BLaER1 treated with 17β-estradiol and CSF1 and Interleukin-3, amounts not matched to agents 10 nM and 100 nM (cell line): Measurements from ENCODE around the gene MUTYH.

Experiments used
- H3K27ac ChIP-seq, 11 experiments: shearing (Covaris generic); formaldehyde crosslinking; 2 replicates each; pipeline ENCODE4 v1.8.1; 2022
- H3K27me3 ChIP-seq, 11 experiments: shearing (Covaris generic); formaldehyde crosslinking; 2 replicates each; pipeline ENCODE4 v1.8.1; 2022
- H3K36me3 ChIP-seq, 11 experiments: shearing (Covaris generic); formaldehyde crosslinking; 2 replicates each; pipeline ENCODE4 v1.8.1; 2022
- H3K4me1 ChIP-seq, 10 experiments: shearing (Covaris generic); formaldehyde crosslinking; 2 replicates each; pipeline ENCODE4 v1.8.1; 2022
- H3K4me2 ChIP-seq, 11 experiments: shearing (Covaris generic); formaldehyde crosslinking; 2 replicates each; pipeline ENCODE4 v1.8.1; 2022
- H3K4me3 ChIP-seq, 10 experiments: shearing (Covaris generic); formaldehyde crosslinking; 2 replicates each; pipeline ENCODE4 v1.8.1; 2022
- H3K9ac ChIP-seq, 11 experiments: shearing (Covaris generic); formaldehyde crosslinking; 2 replicates each; pipeline ENCODE4 v1.8.1; 2022
- H3K9me3 ChIP-seq, 11 experiments: shearing (Covaris generic); formaldehyde crosslinking; replicated peaks in 1 of 11; 2 replicates each; pipeline ENCODE4 v1.8.1; 2022
- H4K20me1 ChIP-seq, 11 experiments: shearing (Covaris generic); formaldehyde crosslinking; 2 replicates each; pipeline ENCODE4 v1.8.1; 2022
- Cebpa-rat ChIP-seq, 11 experiments: shearing (Covaris generic); IDR thresholded peaks; 2 replicates each; pipeline ENCODE4 v1.8.1; 2022

Gene MUTYH

GRCh38 chr1:45282351-45282750 lies 57.9 kb downstream of the MUTYH start:
- no peak overlapping the region for H3K4me3 ChIP-seq
- TF ChIP-seq Cebpa-rat (IDR thresholded peaks at IDR 0.05): no peak
- no peak overlapping the region for H3K9ac ChIP-seq
- H3K4me2 ChIP-seq: peak overlapping the region in 8 of 11 experiments; percentile 8 to 51 (median 28); a peak in 15 of 22 replicates
- peak overlapping the region in 5 of 11 experiments; percentile 25 to 60 (median 50); a peak in 9 of 22 replicates for H3K27ac ChIP-seq
- peaks cover 0 to 19% (median 9%) of the 10 kb centered on the region in 10 experiments; a peak in 15 of 20 replicates for H3K4me1 ChIP-seq
- no peaks in the 10 kb centered on the region for H3K27me3 ChIP-seq
- no peaks in the 10 kb centered on the region for H4K20me1 ChIP-seq
- H3K36me3 ChIP-seq: no peaks in the 10 kb centered on the region
- peaks cover 11 to 28% (median 14%) of the 10 kb centered on the region in 11 experiments; a peak in 21 of 22 replicates for H3K9me3 ChIP-seq
